OCI-LY3 (cell line): ENCODE data around the gene OR1D2.

Experiments used
- H2AFZ ChIP-seq: fragments of 200-600, 300-600 bp; shearing (Covaris generic); 2 replicates; pipeline ENCODE4 v1.6.0; 2014; ENCODE audit warnings: antibody characterized with exemption, low read depth, low read length
- H3K27ac ChIP-seq: fragments of 200-600, 300-600 bp; sonication (generic); 2 replicates; pipeline ENCODE4 v1.5.1; 2014; ENCODE audit warnings: mild to moderate bottlenecking, low read length, moderate library complexity, mixed read lengths
- H3K27me3 ChIP-seq: fragments of 200-600, 300-600 bp; sonication (generic); 2 replicates; pipeline ENCODE4 v1.6.1; 2014; ENCODE audit warnings: low read depth, low read length, mixed read lengths
- H3K36me3 ChIP-seq: fragments of 200-600, 300-600 bp; sonication (generic); replicated peaks from 2 replicates; pipeline ENCODE3; 2014; ENCODE audit warnings: low read depth, low read length, mixed read lengths
- H3K4me1 ChIP-seq: fragments of 300-600, 200-600 bp; sonication (generic); 2 replicates; pipeline ENCODE4 v1.6.1; 2014; ENCODE audit warnings: low read length, mixed read lengths
- H3K4me2 ChIP-seq: fragments of 200-600, 300-600 bp; sonication (generic); 2 replicates; pipeline ENCODE4 v1.6.1; 2014; ENCODE audit warnings: low read length, mixed read lengths
- H3K4me3 ChIP-seq: fragments of 300-600, 200-600 bp; sonication (generic); 2 replicates; pipeline ENCODE4 v1.5.1; 2014; ENCODE audit warnings: antibody characterized with exemption, mild to moderate bottlenecking, low read length, moderate library complexity
- H3K79me2 ChIP-seq: fragments of 300-600, 200-600 bp; shearing (Covaris generic); 2 replicates; pipeline ENCODE4 v1.6.1; 2014; ENCODE audit warnings: mild to moderate bottlenecking, low read length, mixed read lengths
- H3K9ac ChIP-seq: fragments of 300-600, 200-600 bp; shearing (Covaris generic); 2 replicates; pipeline ENCODE4 v1.6.0; 2014; ENCODE audit warnings: mild to moderate bottlenecking, low read length, moderate library complexity
- H3K9me3 ChIP-seq: fragments of 200-600, 300-600 bp; shearing (Covaris generic); 2 replicates; pipeline ENCODE4 v1.6.1; 2014; ENCODE audit warnings: low read length, mixed read lengths; ENCODE audit not compliant: insufficient read depth
- H4K20me1 ChIP-seq: fragments of 200-600, 300-600 bp; sonication (generic); 2 replicates; pipeline ENCODE4 v1.6.1; 2016; ENCODE audit warnings: low read length, mixed read lengths; ENCODE audit not compliant: insufficient read depth
- EZH2phosphoT487 ChIP-seq: fragments of 200-600 bp; shearing (Covaris generic); IDR thresholded peaks from 2 replicates; pipeline ENCODE4 v1.6.1; 2018; ENCODE audit warnings: antibody characterized with exemption, mixed run types, low read depth
- TF ChIP-seq, protein P1 (sequence below): fragments of 200-600, 300-600 bp; sonication (generic); IDR thresholded peaks from 2 replicates; pipeline ENCODE4 v1.5.1; 2014; ENCODE audit warnings: antibody characterized with exemption, low read length, low read depth

OR1D2 gene

DNA sequence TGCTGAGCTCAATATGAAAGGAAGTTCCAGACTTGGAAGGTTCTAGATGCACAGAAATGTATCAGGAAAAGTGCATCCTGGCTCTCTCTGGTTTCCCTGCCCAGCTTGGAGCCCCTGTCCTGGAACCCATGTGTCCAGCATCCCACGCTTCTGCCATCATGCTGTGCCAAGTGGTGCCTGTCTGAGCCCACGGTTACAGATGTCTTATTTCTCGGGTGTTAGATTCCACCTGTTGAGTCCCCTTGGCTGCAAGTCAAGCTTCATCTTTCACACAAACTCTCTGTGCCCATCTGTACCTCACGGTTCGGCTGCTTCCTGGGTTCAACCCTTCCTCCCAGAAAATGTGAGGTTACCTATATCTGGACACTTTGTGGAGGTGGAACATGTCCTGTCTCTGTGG is 63.3 kb downstream of the OR1D2 start:
- Histone ChIP-seq H2AFZ (no peak overlapping the region), H4K20me1 (no peaks in the 10 kb centered on the region), H3K27me3 (peaks cover 5% of the 10 kb centered on the region), H3K27ac (no peak overlapping the region), H3K79me2 (no peaks in the 10 kb centered on the region), H3K36me3 (no peaks in the 10 kb centered on the region), H3K4me2 (no peak overlapping the region), H3K9ac (no peak overlapping the region), H3K4me1 (peaks cover 4% of the 10 kb centered on the region; the same call in 1 of the 2 replicates), H3K4me3 (no peak overlapping the region), H3K9me3 (no peaks in the 10 kb centered on the region)
- TF ChIP-seq, protein P1, sequence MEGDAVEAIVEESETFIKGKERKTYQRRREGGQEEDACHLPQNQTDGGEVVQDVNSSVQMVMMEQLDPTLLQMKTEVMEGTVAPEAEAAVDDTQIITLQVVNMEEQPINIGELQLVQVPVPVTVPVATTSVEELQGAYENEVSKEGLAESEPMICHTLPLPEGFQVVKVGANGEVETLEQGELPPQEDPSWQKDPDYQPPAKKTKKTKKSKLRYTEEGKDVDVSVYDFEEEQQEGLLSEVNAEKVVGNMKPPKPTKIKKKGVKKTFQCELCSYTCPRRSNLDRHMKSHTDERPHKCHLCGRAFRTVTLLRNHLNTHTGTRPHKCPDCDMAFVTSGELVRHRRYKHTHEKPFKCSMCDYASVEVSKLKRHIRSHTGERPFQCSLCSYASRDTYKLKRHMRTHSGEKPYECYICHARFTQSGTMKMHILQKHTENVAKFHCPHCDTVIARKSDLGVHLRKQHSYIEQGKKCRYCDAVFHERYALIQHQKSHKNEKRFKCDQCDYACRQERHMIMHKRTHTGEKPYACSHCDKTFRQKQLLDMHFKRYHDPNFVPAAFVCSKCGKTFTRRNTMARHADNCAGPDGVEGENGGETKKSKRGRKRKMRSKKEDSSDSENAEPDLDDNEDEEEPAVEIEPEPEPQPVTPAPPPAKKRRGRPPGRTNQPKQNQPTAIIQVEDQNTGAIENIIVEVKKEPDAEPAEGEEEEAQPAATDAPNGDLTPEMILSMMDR: no peak
- no peak for TF ChIP-seq EZH2phosphoT487

DNA sequence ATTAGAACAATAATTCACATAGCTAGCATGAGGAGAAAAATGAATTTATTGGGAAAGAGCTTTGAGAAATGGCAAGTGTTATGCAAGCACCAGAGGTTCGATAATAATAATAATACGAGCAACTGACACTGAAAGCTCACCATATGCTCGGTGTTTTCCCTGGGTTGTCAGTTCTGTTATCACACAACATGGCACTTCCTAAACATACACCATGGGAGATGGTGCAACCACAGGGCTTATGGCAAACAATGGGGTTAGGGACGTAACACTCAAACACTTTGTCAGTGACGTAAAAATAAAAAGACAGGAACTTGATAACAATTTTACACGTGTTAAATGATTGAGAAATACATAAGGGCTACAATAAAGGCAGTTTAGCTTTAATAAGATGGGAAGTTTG is 64.5 kb downstream of the OR1D2 start:
- peaks cover 4% of the 10 kb centered on the region; the same call in 1 of the 2 replicates for H3K4me1 ChIP-seq
- H4K20me1 ChIP-seq: no peaks in the 10 kb centered on the region
- no peaks in the 10 kb centered on the region for H3K9me3 ChIP-seq
- H3K27ac ChIP-seq: no peak overlapping the region
- no peaks in the 10 kb centered on the region for H3K79me2 ChIP-seq
- no peak overlapping the region for H3K9ac ChIP-seq
- no peak for TF ChIP-seq EZH2phosphoT487
- TF ChIP-seq, protein P1: no peak
- no peak overlapping the region for H3K4me3 ChIP-seq
- H3K27me3 ChIP-seq: peaks cover 6% of the 10 kb centered on the region
- no peaks in the 10 kb centered on the region for H3K36me3 ChIP-seq
- H2AFZ ChIP-seq: no peak overlapping the region
- 0 out of 2 replicates have a peak overlapping the region, but pooled peaks have one; percentile 20 for H3K4me2 ChIP-seq

- TF ChIP-seq, protein P1: no peak
- no peak for TF ChIP-seq EZH2phosphoT487
- Histone ChIP-seq H3K4me3 (no peak overlapping the region), H2AFZ (no peak overlapping the region), H3K36me3 (no peaks in the 10 kb centered on the region), H3K4me2 (no peak overlapping the region), H3K9me3 (no peaks in the 10 kb centered on the region), H4K20me1 (no peaks in the 10 kb centered on the region), H3K27me3 (peaks cover 6% of the 10 kb centered on the region), H3K27ac (no peak overlapping the region), H3K79me2 (no peaks in the 10 kb centered on the region), H3K4me1 (peaks cover 4% of the 10 kb centered on the region; the same call in 1 of the 2 replicates), H3K9ac (no peak overlapping the region)
Measured at GRCh38 chr17:3038941-3039340, 65.3 kb downstream of the OR1D2 start.
